ENCODE results near the gene SLIT3.

Gene SLIT3

GRCh38 chr5:168929656-168930055, 371.3 kb downstream of the SLIT3 start:
- no peak for DNase-seq (ENCODE audit: low read depth in 2 of 2)

- no peak for DNase-seq (ENCODE audit: low read depth in 2 of 2)
These were observed 375.8 kb downstream of the SLIT3 start for GRCh38 chr5:168925160-168925559.

GRCh38 chr5:168921147-168921866, 379.6 kb downstream of the SLIT3 start:
- no peak for DNase-seq (ENCODE audit: low read depth in 2 of 2)

- DNase-seq (ENCODE audit: low read depth in 2 of 2), result no peak
These were observed 380.7 kb downstream of the SLIT3 start for GRCh38 chr5:168920019-168920810.

- no peak for DNase-seq (ENCODE audit: low read depth in 2 of 2)
These were observed 382.9 kb downstream of the SLIT3 start for GRCh38 chr5:168917947-168918600.

GRCh38 chr5:168916852-168917251, 384.1 kb downstream of the SLIT3 start:
- DNase-seq (ENCODE audit: low read depth in 2 of 2), result no peak

- no peak for DNase-seq (ENCODE audit: low read depth in 2 of 2)
These were observed 384.7 kb downstream of the SLIT3 start for GRCh38 chr5:168916266-168916665.

- DNase-seq (ENCODE audit: low read depth in 2 of 2), result no peak
These were observed 386.4 kb downstream of the SLIT3 start for GRCh38 chr5:168914491-168914890.

GRCh38 chr5:168910874-168911273, 390.1 kb downstream of the SLIT3 start:
- no peak for DNase-seq (ENCODE audit: low read depth in 2 of 2)

- no peak for DNase-seq (ENCODE audit: low read depth in 2 of 2)
These were observed 392.7 kb downstream of the SLIT3 start for GRCh38 chr5:168908207-168908606.

GRCh38 chr5:168903061-168903460, 397.9 kb downstream of the SLIT3 start:
- no peak for DNase-seq (ENCODE audit: low read depth in 2 of 2)

GRCh38 chr5:168899673-168900072, 401.3 kb downstream of the SLIT3 start:
- DNase-seq (ENCODE audit: low read depth in 2 of 2), result no peak

- DNase-seq (ENCODE audit: low read depth in 2 of 2), result no peak
These were observed 401.7 kb downstream of the SLIT3 start for GRCh38 chr5:168899264-168899663.

- no peak for DNase-seq (ENCODE audit: low read depth in 2 of 2)
These were observed 402.6 kb downstream of the SLIT3 start for GRCh38 chr5:168898247-168898911.

- no peak for DNase-seq (ENCODE audit: low read depth in 2 of 2)
These were observed 403.4 kb downstream of the SLIT3 start for GRCh38 chr5:168897387-168898122.

- no peak for DNase-seq (ENCODE audit: low read depth in 2 of 2)
These were observed 405.5 kb downstream of the SLIT3 start for GRCh38 chr5:168895295-168896071.

GRCh38 chr5:168893283-168893682, 407.7 kb downstream of the SLIT3 start:
- no peak for DNase-seq (ENCODE audit: low read depth in 2 of 2)

- DNase-seq (ENCODE audit: low read depth in 2 of 2), result no peak
These were observed 408.2 kb downstream of the SLIT3 start for GRCh38 chr5:168892618-168893186.

GRCh38 chr5:168890816-168891812, 409.8 kb downstream of the SLIT3 start:
- no peak for DNase-seq (ENCODE audit: low read depth in 2 of 2)
